A673 (cell line): ENCODE measurements around the gene TEAD1. TPM values are rescaled to one million over a fixed set of nuclear protein-coding genes. Genes with fewer than 3 reads are reported as not detected.

ENCODE experiments used
- BruUV-seq: library from RNA; stranded (reverse); fragments of 400-500 nt; replicated peaks from 2 replicates; lab custom pipeline; 2021; lab: Mats Ljungman, UMichigan
- CTCF ChIA-PET: fragments of 300-600 bp; sonication (Branson Sonifier 250); formaldehyde crosslinking; loops from one replicate; lab custom pipeline; 2022; ENCODE audit warnings: antibody characterized with exemption; lab: Charles Lee
- POLR2A ChIA-PET: fragments of 300-600 bp; sonication (Branson Sonifier 250); formaldehyde crosslinking; loops from one replicate; lab custom pipeline; 2022; ENCODE audit warnings: antibody characterized with exemption; ENCODE audit not compliant: low non-redundant PET; lab: Charles Lee
- DNase-seq: peaks from one replicate; pipeline ENCODE4 v3.0.0-alpha.2; 2015; ENCODE audit warnings: low spot score
- H3K27ac ChIP-seq: fragments of 200-600 bp; sonication (generic); 2 replicates; pipeline ENCODE4 v1.5.1; 2016; ENCODE audit warnings: mixed run types, low read depth, mild to moderate bottlenecking, mixed read lengths, antibody characterized with exemption, low read length; ENCODE audit not compliant: poor library complexity, severe bottlenecking
- H3K27me3 ChIP-seq: fragments of 200-600 bp; sonication (generic); replicated peaks from 2 replicates; pipeline ENCODE4 v1.6.1; 2017; ENCODE audit warnings: mixed run types, low read depth, mild to moderate bottlenecking, mixed read lengths, antibody characterized with exemption, low read length; ENCODE audit not compliant: insufficient read depth, poor library complexity
- H3K36me3 ChIP-seq: fragments of 200-600 bp; sonication (generic); 2 replicates; pipeline ENCODE4 v1.6.1; 2016; ENCODE audit warnings: mixed run types, mild to moderate bottlenecking, mixed read lengths, antibody characterized with exemption, low read length; ENCODE audit not compliant: insufficient read depth, poor library complexity, severe bottlenecking
- H3K4me1 ChIP-seq: fragments of 200-600 bp; sonication (generic); 2 replicates; pipeline ENCODE4 v1.6.1; 2017; ENCODE audit warnings: mixed run types, mild to moderate bottlenecking, mixed read lengths, antibody characterized with exemption, low read length; ENCODE audit not compliant: insufficient read depth, poor library complexity, severe bottlenecking
- H3K4me3 ChIP-seq: fragments of 200-600 bp; sonication (generic); 2 replicates; pipeline ENCODE4 v1.5.1; 2016; ENCODE audit warnings: low read depth, mixed run types, mild to moderate bottlenecking, mixed read lengths, low read length; ENCODE audit not compliant: poor library complexity, severe bottlenecking
- H3K9me3 ChIP-seq: fragments of 200-600 bp; sonication (generic); 2 replicates; pipeline ENCODE4 v1.6.1; 2016; ENCODE audit warnings: mixed run types, low read depth, mild to moderate bottlenecking, mixed read lengths, antibody characterized with exemption, low read length; ENCODE audit not compliant: poor library complexity, severe bottlenecking
- EZH2 ChIP-seq: fragments of 200-600 bp; sonication (generic); IDR thresholded peaks from 2 replicates; pipeline ENCODE4 v1.6.1; 2017; ENCODE audit warnings: borderline replicate concordance, low read depth, mild to moderate bottlenecking, mixed read lengths, antibody characterized with exemption, low read length; ENCODE audit not compliant: poor library complexity, severe bottlenecking
- intact Hi-C: fragments of 100-400 bp; cut with micrococcal nuclease; formaldehyde crosslinking; loops from one replicate; pipeline ENCODE4 v1.10.0; 2022; ENCODE audit not compliant: unreplicated experiment
- total RNA-seq: library from RNA; stranded (reverse); gene quantifications from 2 replicates; pipeline ENCODE4 v1.2.3, GENCODE V29; 2021
- TF ChIP-seq, protein P1 (sequence below): fragments of 300-800, 200-600 bp; sonication (generic); conservative IDR thresholded peaks from 2 replicates; pipeline ENCODE4 v1.5.1; 2017; ENCODE audit warnings: low read depth, mild to moderate bottlenecking, antibody characterized with exemption, low read length, moderate library complexity, mixed read lengths

The TEAD1 gene
- total RNA-seq, 1 experiment from 2014 or later = 81.8 TPM

DNA sequence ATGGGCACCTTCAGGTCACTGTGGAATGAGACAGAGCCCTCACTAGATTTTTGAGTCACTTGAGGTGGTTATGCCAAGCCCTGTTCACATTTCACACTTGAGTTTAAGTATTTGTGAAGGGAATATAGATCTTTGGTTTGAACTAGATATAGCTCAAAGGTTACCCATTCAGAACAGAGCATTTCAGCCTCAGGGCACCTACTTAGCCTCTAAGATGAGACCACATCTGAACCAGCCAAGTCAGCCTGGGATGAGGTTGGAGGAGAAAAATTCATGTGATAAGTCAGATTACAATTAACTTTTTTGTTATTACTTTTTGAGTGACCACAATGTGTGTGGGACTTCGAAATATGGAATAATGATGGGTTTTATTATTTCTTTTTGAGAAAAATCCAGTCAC, 127.8 kb downstream of the TEAD1 start:
- DNase-seq = no peak
- TF ChIP-seq EZH2 = no peak
- TF ChIP-seq, protein P1, sequence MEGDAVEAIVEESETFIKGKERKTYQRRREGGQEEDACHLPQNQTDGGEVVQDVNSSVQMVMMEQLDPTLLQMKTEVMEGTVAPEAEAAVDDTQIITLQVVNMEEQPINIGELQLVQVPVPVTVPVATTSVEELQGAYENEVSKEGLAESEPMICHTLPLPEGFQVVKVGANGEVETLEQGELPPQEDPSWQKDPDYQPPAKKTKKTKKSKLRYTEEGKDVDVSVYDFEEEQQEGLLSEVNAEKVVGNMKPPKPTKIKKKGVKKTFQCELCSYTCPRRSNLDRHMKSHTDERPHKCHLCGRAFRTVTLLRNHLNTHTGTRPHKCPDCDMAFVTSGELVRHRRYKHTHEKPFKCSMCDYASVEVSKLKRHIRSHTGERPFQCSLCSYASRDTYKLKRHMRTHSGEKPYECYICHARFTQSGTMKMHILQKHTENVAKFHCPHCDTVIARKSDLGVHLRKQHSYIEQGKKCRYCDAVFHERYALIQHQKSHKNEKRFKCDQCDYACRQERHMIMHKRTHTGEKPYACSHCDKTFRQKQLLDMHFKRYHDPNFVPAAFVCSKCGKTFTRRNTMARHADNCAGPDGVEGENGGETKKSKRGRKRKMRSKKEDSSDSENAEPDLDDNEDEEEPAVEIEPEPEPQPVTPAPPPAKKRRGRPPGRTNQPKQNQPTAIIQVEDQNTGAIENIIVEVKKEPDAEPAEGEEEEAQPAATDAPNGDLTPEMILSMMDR = no peak
- Histone ChIP-seq H3K36me3 (no peaks in the 10 kb centered on the region), H3K4me1 (peaks cover 49% of the 10 kb centered on the region), H3K27ac (no peak overlapping the region), H3K27me3 (no peaks in the 10 kb centered on the region), H3K9me3 (no peaks in the 10 kb centered on the region), H3K4me3 (no peak overlapping the region)
- no TSS peak for BruUV-seq
- POLR2A ChIA-PET = no interaction called here
- CTCF ChIA-PET = no interaction called here
- intact Hi-C loops = no loop called here

DNA sequence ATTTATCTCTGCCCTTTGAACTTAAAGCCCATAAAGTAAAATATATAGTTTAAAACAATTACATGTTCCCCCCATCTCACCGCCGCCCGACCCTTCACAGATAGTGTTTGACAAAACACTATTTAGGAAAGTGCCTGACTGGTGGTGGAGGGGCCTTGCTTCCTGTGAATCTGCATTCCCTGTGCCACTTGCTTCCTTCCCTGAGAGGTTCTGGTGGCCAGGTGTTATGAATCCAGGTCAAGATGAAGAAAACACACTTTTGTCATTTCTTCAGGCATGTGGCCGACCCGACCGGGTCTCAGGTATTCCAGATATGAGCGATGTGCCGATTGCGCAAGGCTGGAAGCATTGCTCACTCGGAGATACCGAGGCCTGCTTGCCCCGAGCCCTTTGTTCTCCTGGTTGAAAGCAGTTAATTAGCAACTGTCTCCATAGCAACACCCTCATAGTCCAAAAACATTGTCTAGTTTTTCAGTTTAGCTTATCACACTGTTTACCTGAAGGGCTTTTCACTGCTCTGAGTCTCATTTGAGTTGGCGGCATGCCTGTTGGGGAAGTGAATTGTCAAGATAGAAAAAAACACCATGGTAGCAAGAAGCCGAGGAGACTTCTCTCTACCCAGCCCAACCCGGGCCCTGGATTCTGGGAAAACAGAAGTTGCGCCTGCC, 128.3 kb downstream of the TEAD1 start:
- no peak overlapping the region for H3K4me3 ChIP-seq
- ChIA-PET POLR2A (no interaction called here), CTCF (no interaction called here)
- H3K27ac ChIP-seq = no peak overlapping the region
- DNase-seq = no peak
- TF ChIP-seq, protein P1 = no peak
- no peak for TF ChIP-seq EZH2
- H3K36me3 ChIP-seq = no peaks in the 10 kb centered on the region
- H3K27me3 ChIP-seq = no peaks in the 10 kb centered on the region
- no peaks in the 10 kb centered on the region for H3K9me3 ChIP-seq
- intact Hi-C loops = no loop called here
- H3K4me1 ChIP-seq = peaks cover 49% of the 10 kb centered on the region
- no TSS peak for BruUV-seq

GRCh38 chr11:12803086-12803826, 129.0 kb downstream of the TEAD1 start:
- Histone ChIP-seq H3K27ac (no peak overlapping the region), H3K4me3 (no peak overlapping the region), H3K4me1 (peaks cover 48% of the 10 kb centered on the region), H3K36me3 (no peaks in the 10 kb centered on the region), H3K9me3 (no peaks in the 10 kb centered on the region), H3K27me3 (no peaks in the 10 kb centered on the region)
- CTCF ChIA-PET = no interaction called here
- POLR2A ChIA-PET = no interaction called here
- intact Hi-C loops = no loop called here
- TF ChIP-seq EZH2 = no peak
- TF ChIP-seq, protein P1 = no peak
- no TSS peak for BruUV-seq
- DNase-seq = no peak
